HEK293T (cell line): ENCODE results near the gene KRT34.
"Not testable (repeated sequence)": the region's sequence is repeated elsewhere in the genome, so short reads cannot be mapped to it uniquely, and the experiment has no call there.

ENCODE experiments used
- CTCF ChIA-PET: fragments of 350-600 bp; formaldehyde crosslinking; extraction: SDS; loops from one replicate; lab custom pipeline; 2021; ENCODE audit warnings: antibody characterized with exemption, inconsistent platforms; lab: Yijun Ruan, JAX
- POLR2A ChIA-PET: fragments of 350-600 bp; formaldehyde crosslinking; extraction: SDS; loops from one replicate; lab custom pipeline; 2020; ENCODE audit warnings: antibody characterized with exemption, inconsistent platforms; lab: Yijun Ruan, JAX
- DNase-seq: peaks from one replicate; pipeline ENCODE4 v3.0.0; 2012; ENCODE audit warnings: mixed read lengths; ENCODE audit errors: extremely low spot score
- ARNT ChIP-seq: fragments of 450-650 bp; IDR thresholded peaks from 2 replicates; pipeline ENCODE4 v1.6.1; 2017; ENCODE audit warnings: mild to moderate bottlenecking
- BHLHE40 ChIP-seq: fragments of 450-650 bp; IDR thresholded peaks from 2 replicates; pipeline ENCODE4 v1.6.1; 2016; ENCODE audit warnings: mild to moderate bottlenecking, moderate library complexity, borderline replicate concordance
- CTBP1 ChIP-seq: fragments of 450-650 bp; IDR thresholded peaks from 2 replicates; pipeline ENCODE4 v1.6.1; 2016; ENCODE audit warnings: borderline replicate concordance
- ELF4 ChIP-seq: fragments of 450-650 bp; IDR thresholded peaks from 2 replicates; pipeline ENCODE4 v1.6.1; 2017; ENCODE audit warnings: antibody characterized with exemption
- FOXA1 ChIP-seq: fragments of 450-650 bp; IDR thresholded peaks from 2 replicates; pipeline ENCODE4 v1.6.1; 2016; ENCODE audit warnings: mild to moderate bottlenecking
- FOXK2 ChIP-seq: fragments of 450-650 bp; IDR thresholded peaks from 2 replicates; pipeline ENCODE4 v1.6.1; 2016; ENCODE audit warnings: mild to moderate bottlenecking
- FOXM1 ChIP-seq: fragments of 450-650 bp; IDR thresholded peaks from 2 replicates; pipeline ENCODE4 v1.6.1; 2017; ENCODE audit warnings: mild to moderate bottlenecking, borderline replicate concordance
- HDGF ChIP-seq: fragments of 450-650 bp; IDR thresholded peaks from 2 replicates; pipeline ENCODE4 v1.6.1; 2017; ENCODE audit warnings: antibody characterized with exemption, borderline replicate concordance
- L3MBTL2 ChIP-seq: fragments of 450-650 bp; conservative IDR thresholded peaks from 2 replicates; pipeline ENCODE4 v1.6.1; 2016; ENCODE audit warnings: mild to moderate bottlenecking
- LEF1 ChIP-seq: fragments of 450-650 bp; IDR thresholded peaks from 2 replicates; pipeline ENCODE4 v1.6.1; 2017; ENCODE audit warnings: mild to moderate bottlenecking, borderline replicate concordance
- NFRKB ChIP-seq: fragments of 450-650 bp; IDR thresholded peaks from 2 replicates; pipeline ENCODE4 v1.6.1; 2016; ENCODE audit warnings: mild to moderate bottlenecking, moderate library complexity
- PKNOX1 ChIP-seq: fragments of 450-650 bp; IDR thresholded peaks from 2 replicates; pipeline ENCODE4 v1.6.1; 2016
- SP1 ChIP-seq: fragments of 450-650 bp; IDR thresholded peaks from 2 replicates; pipeline ENCODE4 v1.6.1; 2017
- SUZ12 ChIP-seq: fragments of 450-650 bp; IDR thresholded peaks from 2 replicates; pipeline ENCODE4 v1.6.1; 2016; ENCODE audit warnings: mild to moderate bottlenecking
- TARDBP ChIP-seq: fragments of 450-650 bp; IDR thresholded peaks from 2 replicates; pipeline ENCODE4 v1.6.1; 2016
- ZNF384 ChIP-seq: fragments of 450-650 bp; IDR thresholded peaks from 2 replicates; pipeline ENCODE4 v1.6.1; 2016

Gene KRT34

GRCh38 chr17:41382394-41382793 lies 288 bp upstream of the KRT34 start:
- ChIA-PET CTCF (no interaction called here), POLR2A (no interaction called here)
- TF ChIP-seq SP1 (no peak), ELF4 (no peak), ZNF384 (no peak), SUZ12 (no peak), FOXA1 (no peak), NFRKB (no peak), L3MBTL2 (no peak), FOXK2 (no peak)
- DNase-seq: no peak

- CTCF ChIA-PET, POLR2A ChIA-PET, DNase-seq: not testable (repeated sequence)
These were observed 2.0 kb downstream of the KRT34 start for GRCh38 chr17:41380091-41380490.

- TF ChIP-seq FOXK2: no peak
- no peak for TF ChIP-seq FOXA1
- no peak for TF ChIP-seq FOXM1
- CTCF ChIA-PET: no interaction called here
- POLR2A ChIA-PET: no interaction called here
- no peak for DNase-seq
These were observed 4.6 kb downstream of the KRT34 start for GRCh38 chr17:41377546-41377945.

GRCh38 chr17:41369713-41370112 lies 12.4 kb downstream of the KRT34 start, which contains the start of gene KRT33B:
KRT33B (minus strand) TSS chr17:41369813; CDS start chr17:41369750, 63 bp downstream.
- DNase-seq: no peak
- TF ChIP-seq FOXA1 (no peak), CTBP1 (no peak), HDGF (no peak), ELF4 (no peak), SP1 (no peak)
- ChIA-PET POLR2A (no interaction called here), CTCF (no interaction called here)

GRCh38 chr17:41369023-41369422 lies 13.1 kb downstream of the KRT34 start:
- ChIA-PET POLR2A (no interaction called here), CTCF (no interaction called here)
- TF ChIP-seq FOXK2 (no peak), NFRKB (no peak), TARDBP (no peak), ARNT (no peak), SP1 (no peak), LEF1 (no peak)
- DNase-seq: no peak

GRCh38 chr17:41367426-41368075 lies 14.6 kb downstream of the KRT34 start:
- no peak for DNase-seq
- TF ChIP-seq LEF1: no peak
- no peak for TF ChIP-seq ELF4
- TF ChIP-seq PKNOX1: no peak
- TF ChIP-seq BHLHE40: no peak
- no peak for TF ChIP-seq ARNT
- no peak for TF ChIP-seq SUZ12
- no peak for TF ChIP-seq FOXM1
- TF ChIP-seq ZNF384: no peak
- CTCF ChIA-PET: no interaction called here
- POLR2A ChIA-PET: no interaction called here

- ChIA-PET POLR2A (interaction anchor here (1.1 kb wide), 1 partner anchor 8 kb away, joined by 3 read pairs; no protein-coding TSS in a partner anchor), CTCF (no interaction called here)
- no peak for DNase-seq
- TF ChIP-seq LEF1 (no peak), TARDBP (no peak), CTBP1 (no peak), SUZ12 (no peak), NFRKB (no peak), L3MBTL2 (no peak), PKNOX1 (no peak), ARNT (no peak), HDGF (no peak)
These were observed 16.0 kb downstream of the KRT34 start for GRCh38 chr17:41366070-41366469.

- TF ChIP-seq SUZ12: no peak
- TF ChIP-seq FOXK2: no peak
- no peak for TF ChIP-seq FOXM1
- no peak for TF ChIP-seq ELF4
- no peak for TF ChIP-seq PKNOX1
- TF ChIP-seq SP1: no peak
- no peak for TF ChIP-seq L3MBTL2
- TF ChIP-seq BHLHE40: no peak
- CTCF ChIA-PET: no interaction called here
- DNase-seq: no peak
- POLR2A ChIA-PET: no interaction called here
These were observed 18.2 kb downstream of the KRT34 start for GRCh38 chr17:41363881-41364280.
